B cell (primary cell): ENCODE measurements around the gene LRCH1. TPM values are rescaled to one million over a fixed set of nuclear protein-coding genes. Genes with fewer than 3 reads are reported as not detected.

ENCODE experiments used
- ATAC-seq: fragments of 200-7000 bp; cut with Tn5 transposase; one replicate; pipeline ENCODE4 v1.10.0; 2021; ENCODE audit warnings: low read depth, mild to moderate bottlenecking, moderate number of reproducible peaks, moderate library complexity
- CTCF ChIA-PET: fragments of 350-600 bp; sonication (Branson Sonifier 250); formaldehyde crosslinking; loops from one replicate; lab custom pipeline; 2021; ENCODE audit warnings: antibody characterized with exemption, inconsistent platforms; lab: Charles Lee
- POLR2A ChIA-PET: fragments of 350-600 bp; sonication (Branson Sonifier 250); formaldehyde crosslinking; loops from one replicate; lab custom pipeline; 2021; ENCODE audit warnings: antibody characterized with exemption; lab: Charles Lee
- DNase-seq: peaks from one replicate; pipeline ENCODE4 v3.0.0; 2013
- H2AFZ ChIP-seq: 2 replicates; pipeline ENCODE4 v1.6.1; 2012; ENCODE audit warnings: mild to moderate bottlenecking, low read depth, low read length; ENCODE audit not compliant: insufficient read depth, poor library complexity, severe bottlenecking
- H3K27ac ChIP-seq, 2 donors: 1 replicate in 1 of 2; 2 replicates in 1 of 2; pipeline ENCODE4 v1.5.1; 2012 to 2013; ENCODE audit warnings: low read length in 2 of 2, mild to moderate bottlenecking in 2 of 2, moderate library complexity in 1 of 2
- H3K27me3 ChIP-seq, 4 experiments: fragments of 200-600 bp in 1 of 4; sonication (generic) in 1 of 4; replicated peaks in 1 of 4; 1 replicate in 2 of 4; 2 replicates in 2 of 4; pipeline versions ENCODE4 v1.6.1 to v1.7.0; 2013 to 2016; ENCODE audit warnings: low read length in 3 of 4, mild to moderate bottlenecking in 2 of 4, mixed read lengths in 1 of 4, moderate library complexity in 1 of 4; ENCODE audit not compliant: insufficient read depth in 4 of 4, control insufficient read depth in 3 of 4; ENCODE audit errors: control extremely low read depth in 1 of 4
- H3K36me3 ChIP-seq, 2 experiments: replicated peaks in 1 of 2; 1 replicate in 1 of 2; 2 replicates in 1 of 2; pipeline versions ENCODE4 v1.6.1 to v1.7.1; 2013; ENCODE audit warnings: low read length in 1 of 2; ENCODE audit not compliant: insufficient read depth in 2 of 2, control insufficient read depth in 1 of 2; ENCODE audit errors: control extremely low read depth in 1 of 2, extremely low read depth in 1 of 2
- H3K4me1 ChIP-seq, 2 donors: fragments of 200-600 bp in 1 of 2; sonication (generic) in 1 of 2; 1 replicate in 1 of 2; 2 replicates in 1 of 2; pipeline versions ENCODE4 v1.5.1 to v1.6.1; 2013 to 2017; ENCODE audit warnings: low read length in 2 of 2; ENCODE audit not compliant: control insufficient read depth in 2 of 2, insufficient read depth in 2 of 2
- H3K4me2 ChIP-seq: replicated peaks from 2 replicates; pipeline ENCODE3; 2012; ENCODE audit warnings: mild to moderate bottlenecking, low read depth, low read length; ENCODE audit not compliant: poor library complexity, severe bottlenecking
- H3K4me3 ChIP-seq, 5 experiments: fragments of 200-600 bp in 1 of 5; sonication (generic) in 1 of 5; 1 replicate in 3 of 5; 2 replicates in 2 of 5; pipeline versions ENCODE4 v1.5.1 to v1.7.0; 2011 to 2016; ENCODE audit warnings: low read length in 4 of 5, mild to moderate bottlenecking in 4 of 5, low read depth in 2 of 5, control low read depth in 1 of 5, moderate library complexity in 1 of 5; ENCODE audit not compliant: insufficient read depth in 1 of 5; ENCODE audit errors: control extremely low read depth in 1 of 5, extremely low read depth in 1 of 5
- H3K79me2 ChIP-seq: fragments of 200-600 bp; sonication (generic); one replicate; pipeline ENCODE4 v1.6.0; 2016; ENCODE audit warnings: low read length; ENCODE audit not compliant: control insufficient read depth, insufficient read depth
- H3K9ac ChIP-seq: fragments of 200-600 bp; sonication (generic); 2 replicates; pipeline ENCODE4 v1.6.1; 2017; ENCODE audit warnings: mild to moderate bottlenecking, low read length, moderate library complexity
- H3K9me3 ChIP-seq, 3 donors: one replicate each; pipeline versions ENCODE4 v1.6.1 to v1.7.1; 2013; ENCODE audit warnings: low read length in 2 of 3; ENCODE audit not compliant: control insufficient read depth in 2 of 3, insufficient read depth in 1 of 3; ENCODE audit errors: control extremely low read depth in 1 of 3
- H4K20me1 ChIP-seq: 2 replicates; pipeline ENCODE4 v1.6.0; 2012; ENCODE audit warnings: mild to moderate bottlenecking, low read length; ENCODE audit not compliant: insufficient read depth, control insufficient read depth, poor library complexity, severe bottlenecking
- H3K27ac Mint-ChIP-seq: one replicate; pipeline ENCODE4 v1.8.0; 2021; ENCODE audit warnings: mixed read lengths
- H3K27me3 Mint-ChIP-seq: one replicate; pipeline ENCODE4 v1.8.0; 2021; ENCODE audit warnings: mixed read lengths
- H3K4me1 Mint-ChIP-seq: one replicate; pipeline ENCODE4 v1.8.0; 2021; ENCODE audit warnings: mixed read lengths
- H3K4me3 Mint-ChIP-seq: one replicate; pipeline ENCODE4 v1.8.0; 2021; ENCODE audit warnings: mixed read lengths
- H3K9me3 Mint-ChIP-seq: one replicate; pipeline ENCODE4 v1.8.0; 2022; ENCODE audit warnings: mixed read lengths; ENCODE audit not compliant: insufficient read depth
- CTCF ChIP-seq: fragments of 200-600 bp; IDR thresholded peaks from one replicate; pipeline ENCODE4 v1.8.0; 2022; ENCODE audit warnings: antibody characterized with exemption, mild to moderate bottlenecking
- EZH2 ChIP-seq: IDR thresholded peaks from 2 replicates; pipeline ENCODE4 v1.6.1; 2012; ENCODE audit warnings: borderline replicate concordance, low read depth, mild to moderate bottlenecking, moderate library complexity, low read length; ENCODE audit not compliant: insufficient read depth, poor library complexity, severe bottlenecking
- WGBS: methylation state at CpG from one replicate; pipeline ENCODE4 v1.1.5; 2013; ENCODE audit warnings: missing lambda C conversion rate; ENCODE audit not compliant: insufficient coverage; 5-methylcytosine and 5-hydroxymethylcytosine counted together
- intact Hi-C: fragments of 100-400 bp; cut with micrococcal nuclease; formaldehyde crosslinking; loops from one replicate; pipeline ENCODE4 v1.10.0; 2022
- polyA plus RNA-seq: library from polyadenylated mRNA; depleted of rRNA; stranded (reverse); fragments of >200 nt; gene quantifications from 2 replicates; pipeline ENCODE4 v1.2.3, GENCODE V29; 2012
- total RNA-seq, 2 donors: library from RNA; stranded (reverse); fragments of 120-200 nt in 1 of 2; gene quantifications; 1 replicate in 1 of 2; 2 replicates in 1 of 2; pipeline versions ENCODE4 v1.2.3 to v1.2.4, GENCODE V29; 2013 to 2022

LRCH1 gene
- total and polyA plus RNA-seq, 2 donors (not counting 1 experiment from before 2014, with no cell fraction given) = 13.0 to 50.3 TPM

- Histone ChIP-seq H3K36me3 (no peaks in the 10 kb centered on the region), H3K27ac (no peak overlapping the region), H3K4me3 (no peak overlapping the region), H3K27me3 (no peaks in the 10 kb centered on the region), H2AFZ (no peak overlapping the region), H3K4me1 (no peaks in the 10 kb centered on the region), H3K9me3 (no peaks in the 10 kb centered on the region), H3K79me2 (no peaks in the 10 kb centered on the region), H4K20me1 (no peaks in the 10 kb centered on the region), H3K9ac (no peak overlapping the region), H3K4me2 (no peak overlapping the region)
- ChIA-PET CTCF (interaction anchor here (3.5 kb wide), 1 partner anchor 16 kb away, joined by 13 read pairs; no protein-coding TSS in a partner anchor), POLR2A (no interaction called here)
- Mint-ChIP-seq H3K27me3 (no peaks in the 10 kb centered on the region), H3K27ac (no peak overlapping the region), H3K4me1 (no peaks in the 10 kb centered on the region), H3K4me3 (no peak overlapping the region), H3K9me3 (no peaks in the 10 kb centered on the region)
- no peak for DNase-seq
- intact Hi-C loops = no loop called here
- WGBS = 96% methylated on average over 4 of the region's 4 CpGs
- TF ChIP-seq CTCF (no peak), EZH2 (no peak)
- no peak for ATAC-seq
Observed at GRCh38 chr13:46535002-46535401, 18.0 kb upstream of the LRCH1 start.

GRCh38 chr13:46535825-46536224 is 17.1 kb upstream of the LRCH1 start:
- ChIA-PET CTCF (interaction anchor here (3.5 kb wide), 1 partner anchor 15 kb away, joined by 13 read pairs; no protein-coding TSS in a partner anchor), POLR2A (no interaction called here)
- intact Hi-C loops = no loop called here
- Mint-ChIP-seq H3K4me1 (no peaks in the 10 kb centered on the region), H3K9me3 (no peaks in the 10 kb centered on the region), H3K27ac (no peak overlapping the region), H3K4me3 (no peak overlapping the region), H3K27me3 (peaks cover 2% of the 10 kb centered on the region)
- H3K36me3 ChIP-seq = no peaks in the 10 kb centered on the region
- H3K9ac ChIP-seq = no peak overlapping the region
- no peak for DNase-seq
- no peaks in the 10 kb centered on the region for H3K9me3 ChIP-seq
- no peak overlapping the region for H3K4me3 ChIP-seq
- H3K4me2 ChIP-seq = no peak overlapping the region
- no CpG with 5 or more reads among the region's 1 CpG for WGBS
- no peaks in the 10 kb centered on the region for H3K27me3 ChIP-seq
- no peaks in the 10 kb centered on the region for H3K79me2 ChIP-seq
- no peak for TF ChIP-seq EZH2
- no peak for TF ChIP-seq CTCF
- no peaks in the 10 kb centered on the region for H3K4me1 ChIP-seq
- no peaks in the 10 kb centered on the region for H4K20me1 ChIP-seq
- ATAC-seq = no peak
- H2AFZ ChIP-seq = no peak overlapping the region
- H3K27ac ChIP-seq = no peak overlapping the region
